Breast epithelium (tissue), 3 donors: Measurements from ENCODE around the gene OR5AN1.

ENCODE experiments used
- CTCF ChIP-seq, 3 donors: fragments of 450-650 bp; IDR thresholded peaks; one replicate each; pipeline ENCODE4 v1.5.1; 2016 to 2017; ENCODE audit warnings: antibody characterized with exemption in 3 of 3, mild to moderate bottlenecking in 3 of 3, moderate library complexity in 3 of 3
- POLR2A ChIP-seq: fragments of 450-650 bp; IDR thresholded peaks from one replicate; pipeline ENCODE4 v1.6.1; 2016; ENCODE audit warnings: antibody characterized with exemption, mild to moderate bottlenecking, moderate library complexity

- TF ChIP-seq POLR2A: no peak
- TF ChIP-seq CTCF (IDR thresholded peaks at IDR 0.05): no peak
Observed at GRCh38 chr11:59403546-59403945, 44.9 kb downstream of the OR5AN1 start.
